ENCODE results near the gene NLRP8.
"Not testable (repeated sequence)": the region's sequence is repeated elsewhere in the genome, so short reads cannot be mapped to it uniquely, and the experiment has no call there.

Gene NLRP8

GRCh38 chr19:55947532-55947931 is at the start of gene NLRP8:
Gene NLRP8, plus strand, starts transcription at chr19:55947832.
- DNase-seq (ENCODE audit: extremely low read depth in 1 of 2, low read depth in 1 of 2): no peak

- DNase-seq (ENCODE audit: extremely low read depth in 1 of 2, low read depth in 1 of 2): no peak
Observed at GRCh38 chr19:55898911-55899310, 48.7 kb upstream of the NLRP8 start.

GRCh38 chr19:55901369-55902079 is 46.1 kb upstream of the NLRP8 start:
- no peak for DNase-seq (ENCODE audit: extremely low read depth in 1 of 2, low read depth in 1 of 2)

GRCh38 chr19:55902080-55902751 is 45.4 kb upstream of the NLRP8 start:
- no peak for DNase-seq (ENCODE audit: extremely low read depth in 1 of 2, low read depth in 1 of 2)

GRCh38 chr19:55907286-55907685 is 40.3 kb upstream of the NLRP8 start:
- DNase-seq (ENCODE audit: extremely low read depth in 1 of 2, low read depth in 1 of 2): no peak

GRCh38 chr19:55907746-55908145 is 39.9 kb upstream of the NLRP8 start:
- DNase-seq (ENCODE audit: extremely low read depth in 1 of 2, low read depth in 1 of 2): no peak

GRCh38 chr19:55909801-55910200 is 37.8 kb upstream of the NLRP8 start:
- DNase-seq (ENCODE audit: extremely low read depth in 1 of 2, low read depth in 1 of 2): no peak

GRCh38 chr19:55912916-55913315 is 34.7 kb upstream of the NLRP8 start:
- DNase-seq (ENCODE audit: extremely low read depth in 1 of 2, low read depth in 1 of 2): no peak

GRCh38 chr19:55913643-55914268 is 33.9 kb upstream of the NLRP8 start:
- DNase-seq (ENCODE audit: extremely low read depth in 1 of 2, low read depth in 1 of 2): no peak

GRCh38 chr19:55923556-55923955 is 24.1 kb upstream of the NLRP8 start:
- no peak for DNase-seq (ENCODE audit: extremely low read depth in 1 of 2, low read depth in 1 of 2)

GRCh38 chr19:55927991-55928390 is 19.6 kb upstream of the NLRP8 start:
- no peak for DNase-seq (ENCODE audit: extremely low read depth in 1 of 2, low read depth in 1 of 2)

- not testable (repeated sequence) for DNase-seq (ENCODE audit: extremely low read depth in 1 of 2, low read depth in 1 of 2)
Observed at GRCh38 chr19:55929258-55929657, 18.4 kb upstream of the NLRP8 start.

GRCh38 chr19:55930996-55931515 is 16.6 kb upstream of the NLRP8 start:
- DNase-seq (ENCODE audit: extremely low read depth in 1 of 2, low read depth in 1 of 2): no peak

GRCh38 chr19:55931936-55932386 is 15.7 kb upstream of the NLRP8 start, which contains the start of gene NLRP13:
Gene NLRP13, minus strand, starts transcription at chr19:55932336. Its CDS starts 25 bp downstream, at chr19:55932311.
- no peak for DNase-seq (ENCODE audit: extremely low read depth in 1 of 2, low read depth in 1 of 2)

- no peak for DNase-seq (ENCODE audit: extremely low read depth in 1 of 2, low read depth in 1 of 2)
Observed at GRCh38 chr19:55935206-55935605, 12.4 kb upstream of the NLRP8 start.

GRCh38 chr19:55939206-55939605 is 8.4 kb upstream of the NLRP8 start:
- no peak for DNase-seq (ENCODE audit: extremely low read depth in 1 of 2, low read depth in 1 of 2)

GRCh38 chr19:55940306-55940705 is 7.3 kb upstream of the NLRP8 start:
- no peak for DNase-seq (ENCODE audit: extremely low read depth in 1 of 2, low read depth in 1 of 2)

GRCh38 chr19:55950566-55950965 is 2.9 kb downstream of the NLRP8 start:
- not testable (repeated sequence) for DNase-seq (ENCODE audit: extremely low read depth in 1 of 2, low read depth in 1 of 2)

GRCh38 chr19:55956431-55956830 is 8.8 kb downstream of the NLRP8 start:
- DNase-seq (ENCODE audit: extremely low read depth in 1 of 2, low read depth in 1 of 2): no peak

- no peak for DNase-seq (ENCODE audit: extremely low read depth in 1 of 2, low read depth in 1 of 2)
Observed at GRCh38 chr19:55958356-55958755, 10.7 kb downstream of the NLRP8 start.

GRCh38 chr19:55959996-55960675 is 12.5 kb downstream of the NLRP8 start:
- DNase-seq (ENCODE audit: extremely low read depth in 1 of 2, low read depth in 1 of 2): no peak

Data from activated CD8-positive, alpha-beta memory T cell treated with anti-CD3 and anti-CD28 coated beads for 1 hour (primary cell).